ENCODE measurements around the gene ITGAX.
"Not testable (repeated sequence)": the region's sequence is repeated elsewhere in the genome, so short reads cannot be mapped to it uniquely, and the experiment has no call there.

- not testable (repeated sequence) for TF ChIP-seq POLR2A (IDR thresholded peaks at IDR 0.05; ENCODE audit: low read length); GATA1 (IDR thresholded peaks at IDR 0.05; ENCODE audit: low read depth, low read length)
Measured at GRCh38 chr16:31417036-31417435, 62.1 kb downstream of the ITGAX start.
